ENCODE results near the gene CCM2.
A peak's percentile ranks its signal among the peaks of the same experiment; 100 is the strongest.

CCM2 gene

DNA sequence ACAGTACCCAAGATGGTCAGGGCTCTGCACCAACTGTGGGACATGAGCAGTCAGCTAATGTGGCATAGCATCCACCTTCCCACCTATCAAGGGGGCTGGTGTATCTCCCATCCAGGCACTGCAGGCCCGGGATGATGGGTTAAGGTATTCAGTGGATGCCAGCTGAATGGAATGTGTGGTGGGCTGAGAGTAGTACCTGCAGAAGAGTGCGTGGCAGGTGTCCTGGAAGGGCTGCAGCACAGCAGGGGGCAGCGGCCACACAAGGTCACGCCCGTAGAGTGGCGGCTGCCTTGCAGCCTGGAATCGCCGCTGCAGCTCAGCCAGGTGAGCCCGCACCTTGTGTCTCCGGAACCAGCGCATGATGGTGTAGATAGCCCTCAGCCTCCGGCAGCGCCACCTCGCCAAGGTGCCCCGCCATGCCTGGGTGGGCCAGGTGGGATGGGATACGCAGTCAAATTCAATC lies 34.5 kb upstream of the CCM2 start:
- H2AK5ac ChIP-seq (ENCODE audit: low read length): no peak overlapping the region
- no peaks in the 10 kb centered on the region for H3K79me2 ChIP-seq (ENCODE audit: control insufficient read depth, insufficient read depth, low read length, poor library complexity)
- H2BK5ac ChIP-seq (ENCODE audit: low read depth, low read length, poor library complexity): no peak overlapping the region
- no peaks in the 10 kb centered on the region for H3K79me1 ChIP-seq (ENCODE audit: low read length)
- no peak overlapping the region for H4K8ac ChIP-seq (ENCODE audit: low read depth, low read length)
- H3K14ac ChIP-seq (ENCODE audit: low read length): no peak overlapping the region
- no peak overlapping the region for H2BK120ac ChIP-seq (ENCODE audit: insufficient read depth, low read length, poor library complexity)
- peaks cover 1% of the 10 kb centered on the region for H3K9me3 ChIP-seq (ENCODE audit: insufficient read depth, low read depth, low read length)
- H2BK12ac ChIP-seq (ENCODE audit: low read length): no peak overlapping the region
- peaks cover 6% of the 10 kb centered on the region for H3K27me3 ChIP-seq (ENCODE audit: insufficient read depth, low read length)
- no peak overlapping the region for H3K23ac ChIP-seq (ENCODE audit: low read length)
- no peak overlapping the region for H3K4me3 ChIP-seq (ENCODE audit: low read depth, low read length)
- no peak overlapping the region for H3K18ac ChIP-seq (ENCODE audit: low read length)
- DNase-seq: no peak
- no peaks in the 10 kb centered on the region for H3K36me3 ChIP-seq (ENCODE audit: control insufficient read depth in 1 of 2, insufficient read depth in 2 of 2, low read length in 2 of 2)
- WGBS (ENCODE audit: extremely low coverage, insufficient coverage, insufficient read length): no CpG with 5 or more reads among the region's 16 CpGs
- H4K12ac ChIP-seq (ENCODE audit: low read depth, low read length): no peak overlapping the region
- no peaks in the 10 kb centered on the region for H3K4me1 ChIP-seq (ENCODE audit: control insufficient read depth in 1 of 2, insufficient read depth in 2 of 2, low read length in 2 of 2)
- H3K27ac ChIP-seq (ENCODE audit: low read depth, low read length): no peak overlapping the region
- no peak overlapping the region for H2AFZ ChIP-seq (ENCODE audit: insufficient read depth, low read length, poor library complexity)
- no peak overlapping the region for H4K91ac ChIP-seq (ENCODE audit: low read depth, low read length)
- H3K9ac ChIP-seq (ENCODE audit: low read length): no peak overlapping the region
- no peak overlapping the region for H3K4me2 ChIP-seq (ENCODE audit: low read length)
- no peak overlapping the region for H3K4ac ChIP-seq (ENCODE audit: low read depth, low read length)

DNA sequence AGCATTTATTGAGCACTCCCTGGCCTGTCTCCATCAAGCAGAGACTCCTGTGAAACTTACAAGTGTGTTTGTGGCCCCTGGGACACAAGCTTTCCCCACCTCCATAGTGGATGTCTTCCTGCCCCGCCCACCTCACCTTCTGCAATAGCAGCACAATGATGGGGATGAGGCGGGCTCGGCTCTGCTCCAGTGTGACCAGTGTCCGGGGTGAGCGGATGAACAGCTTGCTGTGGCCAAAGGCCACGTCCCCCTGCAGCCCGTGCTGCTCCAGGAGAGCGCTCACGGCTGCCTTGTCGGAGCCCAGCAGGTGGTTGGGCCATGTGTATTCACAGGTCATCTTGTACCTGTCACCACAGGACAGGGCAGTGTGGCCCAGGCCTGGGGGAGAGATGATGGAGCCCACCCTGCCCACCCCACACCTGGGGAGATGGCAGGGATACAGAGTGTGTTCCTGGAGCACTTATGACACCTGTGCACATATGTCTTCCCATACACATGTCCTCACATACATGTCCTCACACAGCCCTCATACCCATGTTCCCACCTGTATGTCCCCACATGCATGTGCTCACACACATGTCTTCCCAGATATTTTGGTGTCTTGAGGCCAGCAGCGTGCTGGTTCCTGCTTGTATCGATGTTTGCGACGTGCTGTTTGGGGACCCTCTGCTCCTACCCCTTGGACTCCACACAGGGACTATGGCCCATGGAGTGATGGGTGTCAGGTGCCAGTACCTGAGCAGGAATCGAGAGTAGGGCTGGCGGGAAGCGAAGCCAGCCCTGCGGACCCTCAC lies 33.9 kb upstream of the CCM2 start:
- no peak overlapping the region for H2BK5ac ChIP-seq (ENCODE audit: low read depth, low read length, poor library complexity)
- H3K79me2 ChIP-seq (ENCODE audit: control insufficient read depth, insufficient read depth, low read length, poor library complexity): no peaks in the 10 kb centered on the region
- no peak overlapping the region for H2AK5ac ChIP-seq (ENCODE audit: low read length)
- H3K4me3 ChIP-seq (ENCODE audit: low read depth, low read length): no peak overlapping the region
- no peaks in the 10 kb centered on the region for H3K36me3 ChIP-seq (ENCODE audit: control insufficient read depth in 1 of 2, insufficient read depth in 2 of 2, low read length in 2 of 2)
- no CpG with 5 or more reads among the region's 18 CpGs for WGBS (ENCODE audit: extremely low coverage, insufficient coverage, insufficient read length)
- no peak overlapping the region for H2BK12ac ChIP-seq (ENCODE audit: low read length)
- no peak overlapping the region for H4K8ac ChIP-seq (ENCODE audit: low read depth, low read length)
- H4K12ac ChIP-seq (ENCODE audit: low read depth, low read length): no peak overlapping the region
- no peak overlapping the region for H2BK120ac ChIP-seq (ENCODE audit: insufficient read depth, low read length, poor library complexity)
- H3K4me2 ChIP-seq (ENCODE audit: low read length): no peak overlapping the region
- H3K79me1 ChIP-seq (ENCODE audit: low read length): no peaks in the 10 kb centered on the region
- no peak for DNase-seq
- H3K27ac ChIP-seq (ENCODE audit: low read depth, low read length): no peak overlapping the region
- H3K9me3 ChIP-seq (ENCODE audit: insufficient read depth, low read depth, low read length): peaks cover 1% of the 10 kb centered on the region
- H3K4me1 ChIP-seq (ENCODE audit: control insufficient read depth in 1 of 2, insufficient read depth in 2 of 2, low read length in 2 of 2): no peaks in the 10 kb centered on the region
- H3K4ac ChIP-seq (ENCODE audit: low read depth, low read length): no peak overlapping the region
- H3K9ac ChIP-seq (ENCODE audit: low read length): no peak overlapping the region
- H2AFZ ChIP-seq (ENCODE audit: insufficient read depth, low read length, poor library complexity): no peak overlapping the region
- no peak overlapping the region for H3K18ac ChIP-seq (ENCODE audit: low read length)
- H4K91ac ChIP-seq (ENCODE audit: low read depth, low read length): no peak overlapping the region
- H3K27me3 ChIP-seq (ENCODE audit: insufficient read depth, low read length): peaks cover 6% of the 10 kb centered on the region
- no peak overlapping the region for H3K14ac ChIP-seq (ENCODE audit: low read length)
- no peak overlapping the region for H3K23ac ChIP-seq (ENCODE audit: low read length)

DNA sequence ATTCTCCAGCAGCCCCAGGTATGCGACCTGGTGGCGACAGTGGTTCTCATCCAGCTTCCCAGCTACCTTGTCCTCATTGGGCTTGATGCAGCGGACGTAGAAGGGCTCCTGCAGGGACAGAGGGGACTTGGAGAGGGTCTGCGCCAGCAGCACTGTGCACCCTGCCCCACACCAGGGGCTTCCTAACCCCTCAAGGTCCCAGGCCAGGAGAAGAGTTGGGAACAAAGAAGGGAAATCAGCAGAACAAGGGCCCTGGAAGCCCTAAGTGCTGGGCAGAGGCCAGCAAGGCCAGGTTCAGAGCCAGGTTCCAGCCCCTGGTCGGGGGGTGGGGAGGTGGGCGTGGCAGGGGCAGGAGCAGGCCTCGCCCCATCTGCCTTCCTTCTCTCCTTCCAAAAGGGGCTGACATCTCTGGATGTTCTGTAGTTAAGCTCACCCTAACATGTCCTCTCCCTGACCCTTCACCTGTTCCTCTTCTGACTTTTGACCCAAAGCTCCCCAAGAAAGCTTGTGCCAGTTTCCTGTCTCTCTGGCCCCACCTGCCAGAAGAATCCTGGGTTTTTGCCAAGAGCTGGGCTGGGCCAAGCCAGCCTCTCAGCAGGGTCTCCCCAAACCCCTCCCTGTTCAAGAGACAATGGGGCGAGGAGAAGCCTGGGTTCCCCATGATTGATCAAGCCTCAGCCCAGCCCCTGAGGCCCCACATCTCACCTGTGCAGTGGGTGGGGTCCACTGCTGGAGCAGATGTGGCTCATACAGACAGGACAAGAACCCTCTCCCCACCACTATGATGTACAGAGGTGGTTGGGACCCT lies 33.1 kb upstream of the CCM2 start:
- no peak overlapping the region for H4K12ac ChIP-seq (ENCODE audit: low read depth, low read length)
- no peaks in the 10 kb centered on the region for H3K4me1 ChIP-seq (ENCODE audit: control insufficient read depth in 1 of 2, insufficient read depth in 2 of 2, low read length in 2 of 2)
- no peaks in the 10 kb centered on the region for H3K79me1 ChIP-seq (ENCODE audit: low read length)
- H3K4me2 ChIP-seq (ENCODE audit: low read length): no peak overlapping the region
- H2BK120ac ChIP-seq (ENCODE audit: insufficient read depth, low read length, poor library complexity): no peak overlapping the region
- H3K36me3 ChIP-seq (ENCODE audit: control insufficient read depth in 1 of 2, insufficient read depth in 2 of 2, low read length in 2 of 2): no peaks in the 10 kb centered on the region
- no peak overlapping the region for H2BK12ac ChIP-seq (ENCODE audit: low read length)
- H3K27me3 ChIP-seq (ENCODE audit: insufficient read depth, low read length): peaks cover 4% of the 10 kb centered on the region
- H4K8ac ChIP-seq (ENCODE audit: low read depth, low read length): no peak overlapping the region
- H2BK5ac ChIP-seq (ENCODE audit: low read depth, low read length, poor library complexity): no peak overlapping the region
- H3K4me3 ChIP-seq (ENCODE audit: low read depth, low read length): no peak overlapping the region
- no peak overlapping the region for H3K4ac ChIP-seq (ENCODE audit: low read depth, low read length)
- H3K18ac ChIP-seq (ENCODE audit: low read length): no peak overlapping the region
- no peak overlapping the region for H3K14ac ChIP-seq (ENCODE audit: low read length)
- WGBS (ENCODE audit: extremely low coverage, insufficient coverage, insufficient read length): no CpG with 5 or more reads among the region's 9 CpGs
- H2AK5ac ChIP-seq (ENCODE audit: low read length): no peak overlapping the region
- no peak overlapping the region for H3K23ac ChIP-seq (ENCODE audit: low read length)
- H3K27ac ChIP-seq (ENCODE audit: low read depth, low read length): no peak overlapping the region
- H4K91ac ChIP-seq (ENCODE audit: low read depth, low read length): no peak overlapping the region
- H3K9ac ChIP-seq (ENCODE audit: low read length): no peak overlapping the region
- no peak for DNase-seq
- no peaks in the 10 kb centered on the region for H3K79me2 ChIP-seq (ENCODE audit: control insufficient read depth, insufficient read depth, low read length, poor library complexity)
- no peaks in the 10 kb centered on the region for H3K9me3 ChIP-seq (ENCODE audit: insufficient read depth, low read depth, low read length)
- no peak overlapping the region for H2AFZ ChIP-seq (ENCODE audit: insufficient read depth, low read length, poor library complexity)

DNA sequence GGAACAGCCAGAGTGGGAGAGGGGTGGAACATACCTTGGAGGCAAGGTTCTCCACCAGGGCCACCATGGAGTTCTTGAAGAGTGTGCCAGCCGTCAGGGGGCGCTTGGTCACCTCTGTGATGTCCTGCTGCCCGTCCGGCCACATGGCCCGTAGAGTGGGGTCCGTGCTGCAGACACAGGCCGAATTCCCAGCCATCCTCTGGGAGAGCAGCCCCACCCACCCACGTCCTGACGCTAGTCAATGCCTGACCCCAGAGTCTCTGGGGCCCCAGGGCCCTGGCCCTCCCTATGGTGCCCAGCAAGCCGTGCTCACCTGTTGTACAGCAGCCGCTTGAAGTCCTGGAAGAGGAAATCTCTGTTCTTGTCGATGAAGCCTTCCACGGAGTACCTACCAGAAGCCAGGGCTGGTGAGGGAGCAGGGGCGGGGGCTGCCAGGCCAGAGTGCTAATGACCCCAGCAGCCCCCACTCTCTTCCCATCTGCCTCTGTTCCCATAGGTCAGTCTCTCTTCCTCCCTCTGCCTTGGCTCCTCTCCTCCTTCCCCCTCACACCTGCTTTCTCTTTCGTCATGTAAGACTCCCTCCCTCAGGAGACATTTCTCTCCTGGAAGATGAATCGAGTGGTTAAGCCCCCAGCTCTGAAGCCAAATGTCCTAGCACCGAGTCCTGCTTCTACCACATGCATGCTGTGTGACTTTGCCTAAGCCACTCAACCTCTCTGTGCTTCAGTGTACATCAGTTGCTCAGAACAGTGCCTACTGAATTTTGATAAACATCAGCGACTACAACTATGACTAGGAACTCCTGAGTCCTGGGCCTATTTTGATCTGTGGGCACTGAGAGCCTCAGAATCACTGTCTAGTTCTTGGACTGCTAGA lies 32.2 kb upstream of the CCM2 start:
- no peak overlapping the region for H3K27ac ChIP-seq (ENCODE audit: low read depth, low read length)
- H3K79me2 ChIP-seq (ENCODE audit: control insufficient read depth, insufficient read depth, low read length, poor library complexity): no peaks in the 10 kb centered on the region
- no peak overlapping the region for H4K12ac ChIP-seq (ENCODE audit: low read depth, low read length)
- H4K91ac ChIP-seq (ENCODE audit: low read depth, low read length): no peak overlapping the region
- H2BK120ac ChIP-seq (ENCODE audit: insufficient read depth, low read length, poor library complexity): no peak overlapping the region
- no peak overlapping the region for H2BK5ac ChIP-seq (ENCODE audit: low read depth, low read length, poor library complexity)
- H4K8ac ChIP-seq (ENCODE audit: low read depth, low read length): no peak overlapping the region
- DNase-seq: peak in 1 of 2 donors; percentile 47
- no peak overlapping the region for H2BK12ac ChIP-seq (ENCODE audit: low read length)
- no peak overlapping the region for H2AK5ac ChIP-seq (ENCODE audit: low read length)
- no peak overlapping the region for H2AFZ ChIP-seq (ENCODE audit: insufficient read depth, low read length, poor library complexity)
- no peak overlapping the region for H3K4ac ChIP-seq (ENCODE audit: low read depth, low read length)
- H3K79me1 ChIP-seq (ENCODE audit: low read length): no peaks in the 10 kb centered on the region
- no peak overlapping the region for H3K4me3 ChIP-seq (ENCODE audit: low read depth, low read length)
- no peak overlapping the region for H3K23ac ChIP-seq (ENCODE audit: low read length)
- H3K36me3 ChIP-seq (ENCODE audit: control insufficient read depth in 1 of 2, insufficient read depth in 2 of 2, low read length in 2 of 2): no peaks in the 10 kb centered on the region
- no peaks in the 10 kb centered on the region for H3K4me1 ChIP-seq (ENCODE audit: control insufficient read depth in 1 of 2, insufficient read depth in 2 of 2, low read length in 2 of 2)
- no peaks in the 10 kb centered on the region for H3K9me3 ChIP-seq (ENCODE audit: insufficient read depth, low read depth, low read length)
- no peak overlapping the region for H3K4me2 ChIP-seq (ENCODE audit: low read length)
- peaks cover under 1% of the 10 kb centered on the region for H3K27me3 ChIP-seq (ENCODE audit: insufficient read depth, low read length)
- H3K9ac ChIP-seq (ENCODE audit: low read length): no peak overlapping the region
- no CpG with 5 or more reads among the region's 18 CpGs for WGBS (ENCODE audit: extremely low coverage, insufficient coverage, insufficient read length)
- H3K18ac ChIP-seq (ENCODE audit: low read length): no peak overlapping the region
- H3K14ac ChIP-seq (ENCODE audit: low read length): no peak overlapping the region

Data from trophoblast cell (in vitro differentiated cells and primary cell).